H1 (cell line): ENCODE data around the gene NBPF3. TPM values are rescaled to one million over a fixed set of nuclear protein-coding genes. Genes with fewer than 3 reads are reported as not detected.

Source experiments
- CBX5 ChIP-seq: fragments of 300-800, 300-1000 bp; sonication (generic); IDR thresholded peaks from 2 replicates; pipeline ENCODE4 v1.7.1; 2016; ENCODE audit warnings: antibody characterized with exemption, low read length, low read depth
- CEBPB ChIP-seq: IDR thresholded peaks from 2 replicates; pipeline ENCODE4 v1.6.1; 2012; ENCODE audit warnings: low read depth, low read length
- CTBP2 ChIP-seq: IDR thresholded peaks from 2 replicates; pipeline ENCODE4 v1.7.0; 2011; ENCODE audit warnings: borderline replicate concordance, mild to moderate bottlenecking, moderate library complexity, mixed read lengths, low read length; ENCODE audit not compliant: insufficient read depth, insufficient read length
- EZH2 ChIP-seq: fragments of 200-600 bp; sonication (generic); IDR thresholded peaks from 2 replicates; pipeline ENCODE4 v1.7.1; 2012; ENCODE audit warnings: low read depth, mild to moderate bottlenecking, moderate library complexity, low read length, inconsistent platforms; ENCODE audit not compliant: severe bottlenecking
- GABPA ChIP-seq: IDR thresholded peaks from 2 replicates; pipeline ENCODE4 v1.6.1; 2011; ENCODE audit warnings: mild to moderate bottlenecking, low read length, moderate library complexity, borderline replicate concordance; ENCODE audit not compliant: insufficient read depth
- HDAC2 ChIP-seq, 2 experiments: fragments of 300-600 bp in 1 of 2; sonication (generic) in 1 of 2; IDR thresholded peaks; 2 replicates each; pipeline ENCODE4 v1.6.1; 2011 to 2012; ENCODE audit warnings: low read depth in 2 of 2, low read length in 2 of 2, mild to moderate bottlenecking in 2 of 2, moderate library complexity in 2 of 2, borderline replicate concordance in 1 of 2, inconsistent platforms in 1 of 2
- KDM1A ChIP-seq: fragments of 200-600, 300-600 bp; sonication (generic); IDR thresholded peaks from 2 replicates; pipeline ENCODE4 v1.7.1; 2016; ENCODE audit warnings: mild to moderate bottlenecking, low read length, borderline replicate concordance
- KDM4A ChIP-seq: IDR thresholded peaks from one replicate; pipeline ENCODE4 v1.7.1; 2012; ENCODE audit warnings: low read depth, mild to moderate bottlenecking, moderate library complexity, low read length, inconsistent platforms; ENCODE audit not compliant: severe bottlenecking
- NRF1 ChIP-seq: IDR thresholded peaks from 2 replicates; pipeline ENCODE4 v1.6.1; 2011; ENCODE audit warnings: mild to moderate bottlenecking, low read depth, low read length, improper control_type of control experiment
- PHF8 ChIP-seq: fragments of 200-600 bp; sonication (generic); conservative IDR thresholded peaks from 2 replicates; pipeline ENCODE4 v1.7.1; 2012; ENCODE audit warnings: low read depth, mild to moderate bottlenecking, inconsistent platforms, low read length, moderate library complexity
- POLR2AphosphoS5 ChIP-seq: IDR thresholded peaks from 2 replicates; pipeline ENCODE4 v1.6.1; 2011; ENCODE audit warnings: low read depth, low read length
- RAD21 ChIP-seq, 2 experiments: IDR thresholded peaks in 1 of 2; conservative IDR thresholded peaks in 1 of 2; 2 replicates each; pipeline ENCODE4 v1.6.1; 2011; ENCODE audit warnings: low read depth in 2 of 2, low read length in 2 of 2, improper control_type of control experiment in 1 of 2, inconsistent platforms in 1 of 2, mild to moderate bottlenecking in 1 of 2, moderate library complexity in 1 of 2
- RBBP5 ChIP-seq: IDR thresholded peaks from 2 replicates; pipeline ENCODE4 v1.7.1; 2012; ENCODE audit warnings: low read depth, mild to moderate bottlenecking, inconsistent platforms, low read length, moderate library complexity, borderline replicate concordance
- SIN3A ChIP-seq, 2 experiments: IDR thresholded peaks in 1 of 2; conservative IDR thresholded peaks in 1 of 2; 2 replicates each; pipeline ENCODE4 v1.6.1; 2011 to 2012; ENCODE audit warnings: low read length in 2 of 2, improper control_type of control experiment in 1 of 2, low read depth in 1 of 2, mild to moderate bottlenecking in 1 of 2
- SIRT6 ChIP-seq: IDR thresholded peaks from one replicate; pipeline ENCODE4 v1.7.1; 2012; ENCODE audit warnings: low read length, inconsistent platforms
- SUZ12 ChIP-seq: fragments of 200-600 bp; sonication (generic); IDR thresholded peaks from 2 replicates; pipeline ENCODE4 v1.6.1; 2012; ENCODE audit warnings: mild to moderate bottlenecking, inconsistent platforms, low read length, moderate library complexity, mixed read lengths
- TAF1 ChIP-seq: IDR thresholded peaks from 2 replicates; pipeline ENCODE4 v1.6.1; 2011; ENCODE audit warnings: mild to moderate bottlenecking, low read depth, low read length
- TBP ChIP-seq: IDR thresholded peaks from 2 replicates; pipeline ENCODE4 v1.6.1; 2011; ENCODE audit warnings: low read depth, low read length, improper control_type of control experiment
- TEAD4 ChIP-seq: IDR thresholded peaks from 2 replicates; pipeline ENCODE4 v1.6.1; 2012; ENCODE audit warnings: low read depth, low read length, inconsistent platforms, mixed read lengths
- polyA plus RNA-seq, 7 experiments: library from polyadenylated mRNA; depleted of rRNA in 3 of 7; stranded (reverse) in 5 of 7; unstranded in 2 of 7; fragments of >200 nt in 5 of 7; fragments of 200-250 nt in 2 of 7; gene quantifications; 1 replicate in 5 of 7; 2 replicates in 1 of 7; 4 replicates in 1 of 7; pipeline versions ENCODE4 v1.2.1 to v1.2.3, GENCODE V29; 2011 to 2013; ENCODE audit warnings: missing spikeins in 2 of 7, mixed read lengths in 2 of 7
- total RNA-seq: library from RNA; stranded (reverse); fragmentation: NEBNext Ultra II Directional; extraction: Animal tissue kit (Norgen Biotek cat#: 25700); gene quantifications from 2 replicates; pipeline ENCODE4 v1.2.1, GENCODE V29; 2021
- TF ChIP-seq, protein P1 (sequence below): IDR thresholded peaks from 2 replicates; pipeline ENCODE4 v1.6.1; 2012; ENCODE audit warnings: inconsistent platforms
- TF ChIP-seq, protein P2 (sequence below): IDR thresholded peaks from 2 replicates; pipeline ENCODE4 v1.6.1; 2011; ENCODE audit warnings: low read depth, mild to moderate bottlenecking, low read length; ENCODE audit not compliant: insufficient read depth

Gene NBPF3
- total and polyA plus RNA-seq, 2 of the 8 experiments (the other 6 are each of a cell fraction or from before 2014, with no cell fraction given): 3.8 to 4.3 TPM

GRCh38 chr1:21509351-21510112 lies 69.6 kb downstream of the NBPF3 start, which contains the start of gene ALPL (continued):
- TF ChIP-seq TBP (peak; percentile 15; the same call in 1 of the 2 replicates), SIN3A (conservative IDR thresholded peaks at IDR 0.05 in 1 of 2, IDR thresholded peaks at IDR 0.05 in 1 of 2; ENCODE audit: low read depth in 1 of 2, low read length in 2 of 2) (no peak), CTBP2 (no peak), RAD21 (IDR thresholded peaks at IDR 0.05 in 1 of 2, conservative IDR thresholded peaks at IDR 0.05 in 1 of 2; ENCODE audit: low read depth in 2 of 2, low read length in 2 of 2) (no peak), SIRT6 (no peak), PHF8 (peak; percentile 77), KDM1A (no peak), TAF1 (peak; percentile 38; the same call in 1 of the 2 replicates), GABPA (no peak), CBX5 (no peak), TEAD4 (no peak), NRF1 (no peak), CEBPB (no peak), HDAC2 (IDR thresholded peaks at IDR 0.05; ENCODE audit: borderline replicate concordance in 1 of 2, low read depth in 2 of 2, low read length in 2 of 2) (0 out of 4 replicates have a peak, but pooled peaks of 1 of the 2 experiments have one; percentile 22), POLR2AphosphoS5 (peak; percentile 63), SUZ12 (no peak; the same call in 1 of the 2 replicates), RBBP5 (no peak), EZH2 (no peak), KDM4A (peak; percentile 70)
- TF ChIP-seq, protein P1, sequence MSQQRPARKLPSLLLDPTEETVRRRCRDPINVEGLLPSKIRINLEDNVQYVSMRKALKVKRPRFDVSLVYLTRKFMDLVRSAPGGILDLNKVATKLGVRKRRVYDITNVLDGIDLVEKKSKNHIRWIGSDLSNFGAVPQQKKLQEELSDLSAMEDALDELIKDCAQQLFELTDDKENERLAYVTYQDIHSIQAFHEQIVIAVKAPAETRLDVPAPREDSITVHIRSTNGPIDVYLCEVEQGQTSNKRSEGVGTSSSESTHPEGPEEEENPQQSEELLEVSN: peak; percentile 64; the same call in 1 of the 2 replicates
- TF ChIP-seq, protein P2, sequence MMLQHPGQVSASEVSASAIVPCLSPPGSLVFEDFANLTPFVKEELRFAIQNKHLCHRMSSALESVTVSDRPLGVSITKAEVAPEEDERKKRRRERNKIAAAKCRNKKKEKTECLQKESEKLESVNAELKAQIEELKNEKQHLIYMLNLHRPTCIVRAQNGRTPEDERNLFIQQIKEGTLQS: no peak
- TF ChIP-seq, all 59 proteins: peak for 10
